H9 (cell line): ENCODE measurements around the gene LOXHD1. TPM values are rescaled to one million over a fixed set of nuclear protein-coding genes. Genes with fewer than 3 reads are reported as not detected.

Source experiments
- DNase-seq: peaks from one replicate; pipeline ENCODE4 v3.0.0-alpha.2; 2017
- H2AFZ ChIP-seq: one replicate; pipeline ENCODE4 v1.6.1; 2013; ENCODE audit warnings: mild to moderate bottlenecking, low read length, control low read depth, moderate library complexity
- H2AK5ac ChIP-seq: 2 replicates; pipeline ENCODE4 v1.6.1; 2013; ENCODE audit warnings: low read length, control low read depth, mixed read lengths; ENCODE audit not compliant: insufficient read length
- H2BK120ac ChIP-seq: one replicate; pipeline ENCODE4 v1.6.1; 2013; ENCODE audit warnings: low read depth, mild to moderate bottlenecking, low read length, control low read depth, inconsistent platforms; ENCODE audit not compliant: poor library complexity, severe bottlenecking
- H2BK12ac ChIP-seq: 2 replicates; pipeline ENCODE4 v1.6.1; 2013; ENCODE audit warnings: low read length, control low read depth, mixed read lengths, low read depth; ENCODE audit not compliant: insufficient read length
- H2BK15ac ChIP-seq: 2 replicates; pipeline ENCODE4 v1.6.1; 2013; ENCODE audit warnings: low read depth, low read length, control low read depth
- H2BK20ac ChIP-seq: one replicate; pipeline ENCODE4 v1.6.1; 2013; ENCODE audit warnings: low read depth, mild to moderate bottlenecking, low read length, control low read depth, inconsistent platforms; ENCODE audit not compliant: poor library complexity, severe bottlenecking
- H2BK5ac ChIP-seq: 2 replicates; pipeline ENCODE4 v1.6.1; 2013; ENCODE audit warnings: low read length, control low read depth, mixed read lengths; ENCODE audit not compliant: insufficient read length
- H3K14ac ChIP-seq: 2 replicates; pipeline ENCODE4 v1.6.1; 2013; ENCODE audit warnings: low read length, control low read depth; ENCODE audit not compliant: insufficient read depth
- H3K18ac ChIP-seq: 2 replicates; pipeline ENCODE4 v1.6.1; 2013; ENCODE audit warnings: low read depth, mild to moderate bottlenecking, mixed read lengths, low read length, control low read depth; ENCODE audit not compliant: insufficient read length
- H3K23ac ChIP-seq: 2 replicates; pipeline ENCODE4 v1.6.1; 2013; ENCODE audit warnings: low read length, control low read depth, mixed read lengths, low read depth; ENCODE audit not compliant: insufficient read length
- H3K23me2 ChIP-seq: 2 replicates; pipeline ENCODE4 v1.6.1; 2013; ENCODE audit warnings: low read depth, mild to moderate bottlenecking, mixed read lengths, low read length, control low read depth; ENCODE audit not compliant: insufficient read length, poor library complexity, severe bottlenecking
- H3K27ac ChIP-seq: 2 replicates; pipeline ENCODE4 v1.5.1; 2013; ENCODE audit warnings: low read length, control low read depth, mixed read lengths, low read depth; ENCODE audit not compliant: insufficient read length
- H3K27me3 ChIP-seq: 2 replicates; pipeline ENCODE4 v1.6.1; 2013; ENCODE audit warnings: low read length, control low read depth, inconsistent platforms; ENCODE audit not compliant: insufficient read depth
- H3K4ac ChIP-seq: 2 replicates; pipeline ENCODE4 v1.6.1; 2013; ENCODE audit warnings: low read depth, mild to moderate bottlenecking, control low read depth, inconsistent platforms, low read length, moderate library complexity
- H3K4me1 ChIP-seq: 2 replicates; pipeline ENCODE4 v1.6.1; 2013; ENCODE audit warnings: low read length, control low read depth, inconsistent platforms; ENCODE audit not compliant: insufficient read depth
- H3K4me2 ChIP-seq: 2 replicates; pipeline ENCODE4 v1.6.1; 2013; ENCODE audit warnings: low read length, control low read depth, mixed read lengths; ENCODE audit not compliant: insufficient read length, insufficient read depth
- H3K56ac ChIP-seq: 2 replicates; pipeline ENCODE4 v1.6.1; 2013; ENCODE audit warnings: low read depth, mild to moderate bottlenecking, mixed read lengths, low read length, control low read depth; ENCODE audit not compliant: insufficient read length
- H3K79me1 ChIP-seq: 2 replicates; pipeline ENCODE4 v1.6.1; 2013; ENCODE audit warnings: low read depth, mild to moderate bottlenecking, moderate library complexity, low read length, control low read depth, inconsistent platforms; ENCODE audit not compliant: insufficient read depth, poor library complexity, severe bottlenecking
- H3K79me2 ChIP-seq: 2 replicates; pipeline ENCODE4 v1.6.1; 2013; ENCODE audit warnings: low read length, control low read depth, inconsistent platforms; ENCODE audit not compliant: insufficient read depth
- H3K9ac ChIP-seq: 2 replicates; pipeline ENCODE4 v1.6.1; 2013; ENCODE audit warnings: low read length, control low read depth, mixed read lengths; ENCODE audit not compliant: insufficient read length; ENCODE audit errors: extremely low read depth
- H3K9me3 ChIP-seq: one replicate; pipeline ENCODE4 v1.6.1; 2013; ENCODE audit warnings: low read depth, low read length, inconsistent platforms; ENCODE audit not compliant: control insufficient read depth
- H3T11ph ChIP-seq: one replicate; pipeline ENCODE4 v1.6.1; 2013; ENCODE audit warnings: mild to moderate bottlenecking, low read length, control low read depth, inconsistent platforms
- H4K20me1 ChIP-seq: one replicate; pipeline ENCODE4 v1.6.1; 2013; ENCODE audit not compliant: control insufficient read depth, insufficient read length, insufficient read depth
- H4K5ac ChIP-seq: 2 replicates; pipeline ENCODE4 v1.6.1; 2013; ENCODE audit warnings: low read depth, mild to moderate bottlenecking, mixed read lengths, low read length, control low read depth; ENCODE audit not compliant: insufficient read length
- H4K8ac ChIP-seq: replicated peaks from 2 replicates; pipeline ENCODE4 v1.6.1; 2013; ENCODE audit warnings: low read length, control low read depth, mixed read lengths, low read depth; ENCODE audit not compliant: insufficient read length
- H4K91ac ChIP-seq: 2 replicates; pipeline ENCODE4 v1.6.1; 2013; ENCODE audit warnings: low read depth, mild to moderate bottlenecking, moderate library complexity, mixed read lengths, low read length, control low read depth; ENCODE audit not compliant: insufficient read length
- H3K27ac Mint-ChIP-seq, 3 experiments: 2 replicates in 2 of 3; 3 replicates in 1 of 3; pipeline ENCODE4 v1.8.0; 2020 to 2021; ENCODE audit warnings: mixed read lengths in 3 of 3, mild to moderate bottlenecking in 1 of 3, moderate library complexity in 1 of 3
- H3K27me3 Mint-ChIP-seq: 2 replicates; pipeline ENCODE4 v1.8.0; 2021; ENCODE audit warnings: low read depth, mild to moderate bottlenecking, moderate library complexity, mixed read lengths
- H3K36me3 Mint-ChIP-seq, 3 experiments: 2 replicates in 2 of 3; 3 replicates in 1 of 3; pipeline ENCODE4 v1.8.0; 2020 to 2021; ENCODE audit warnings: low read depth in 3 of 3, mixed read lengths in 3 of 3; ENCODE audit not compliant: insufficient read depth in 1 of 3
- H3K4me1 Mint-ChIP-seq, 2 experiments: 2 replicates each; pipeline ENCODE4 v1.8.0; 2020; ENCODE audit warnings: mixed read lengths in 2 of 2
- H3K4me3 Mint-ChIP-seq, 2 experiments: 2 replicates in 1 of 2; 3 replicates in 1 of 2; pipeline ENCODE4 v1.8.0; 2020 to 2021; ENCODE audit warnings: mild to moderate bottlenecking in 2 of 2, mixed read lengths in 2 of 2, moderate library complexity in 1 of 2
- H3K9me3 Mint-ChIP-seq, 2 experiments: 2 replicates in 1 of 2; 3 replicates in 1 of 2; pipeline ENCODE4 v1.8.0; 2020; ENCODE audit warnings: mild to moderate bottlenecking in 2 of 2, mixed read lengths in 2 of 2, moderate library complexity in 1 of 2
- WGBS: extraction: QIAGEN DNeasy Blood & Tissue Kit; methylation state at CpG from one replicate; pipeline ENCODE4 v1.1.7; 2013; ENCODE audit warnings: missing lambda C conversion rate, low lambda C conversion rate, mixed read lengths; ENCODE audit not compliant: insufficient read length; ENCODE audit errors: extremely low coverage; 5-methylcytosine and 5-hydroxymethylcytosine counted together
- total RNA-seq: library from RNA; stranded (reverse); gene quantifications from 2 replicates; pipeline ENCODE4 v1.2.1, GENCODE V29; 2021
- TF ChIP-seq, protein P1 (sequence below): fragments of 200-600 bp; sonication (generic); conservative IDR thresholded peaks from 3 replicates; pipeline ENCODE4 v1.8.0; 2021; ENCODE audit warnings: antibody characterized with exemption, mild to moderate bottlenecking

Gene LOXHD1
- total RNA-seq, 1 experiment from 2014 or later: 0.07 TPM

GRCh38 chr18:46562674-46563192 lies 94.3 kb downstream of the LOXHD1 start:
- no peak for DNase-seq
- TF ChIP-seq, protein P1, sequence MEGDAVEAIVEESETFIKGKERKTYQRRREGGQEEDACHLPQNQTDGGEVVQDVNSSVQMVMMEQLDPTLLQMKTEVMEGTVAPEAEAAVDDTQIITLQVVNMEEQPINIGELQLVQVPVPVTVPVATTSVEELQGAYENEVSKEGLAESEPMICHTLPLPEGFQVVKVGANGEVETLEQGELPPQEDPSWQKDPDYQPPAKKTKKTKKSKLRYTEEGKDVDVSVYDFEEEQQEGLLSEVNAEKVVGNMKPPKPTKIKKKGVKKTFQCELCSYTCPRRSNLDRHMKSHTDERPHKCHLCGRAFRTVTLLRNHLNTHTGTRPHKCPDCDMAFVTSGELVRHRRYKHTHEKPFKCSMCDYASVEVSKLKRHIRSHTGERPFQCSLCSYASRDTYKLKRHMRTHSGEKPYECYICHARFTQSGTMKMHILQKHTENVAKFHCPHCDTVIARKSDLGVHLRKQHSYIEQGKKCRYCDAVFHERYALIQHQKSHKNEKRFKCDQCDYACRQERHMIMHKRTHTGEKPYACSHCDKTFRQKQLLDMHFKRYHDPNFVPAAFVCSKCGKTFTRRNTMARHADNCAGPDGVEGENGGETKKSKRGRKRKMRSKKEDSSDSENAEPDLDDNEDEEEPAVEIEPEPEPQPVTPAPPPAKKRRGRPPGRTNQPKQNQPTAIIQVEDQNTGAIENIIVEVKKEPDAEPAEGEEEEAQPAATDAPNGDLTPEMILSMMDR: no peak

More at GRCh38 chr18:46562674-46563192, 94.3 kb downstream of the LOXHD1 start:
- Mint-ChIP-seq H3K27me3 (peaks cover 13% of the 10 kb centered on the region), H3K4me3 (no peak overlapping the region), H3K4me1 (peaks cover 16% of the 10 kb centered on the region in 2 experiments), H3K27ac (no peak overlapping the region), H3K9me3 (no peaks in the 10 kb centered on the region), H3K36me3 (no peaks in the 10 kb centered on the region)
- Histone ChIP-seq H2BK15ac (no peak overlapping the region), H3K23ac (no peak overlapping the region), H2BK20ac (no peak overlapping the region), H3K18ac (no peak overlapping the region), H3K56ac (no peak overlapping the region), H4K91ac (no peak overlapping the region), H4K5ac (no peak overlapping the region), H2AFZ (no peak overlapping the region), H3K14ac (no peak overlapping the region), H4K20me1 (no peaks in the 10 kb centered on the region), H3K23me2 (no peaks in the 10 kb centered on the region), H3K4ac (no peak overlapping the region), H3K9me3 (no peaks in the 10 kb centered on the region), H3K4me1 (peaks cover 4% of the 10 kb centered on the region; the same call in 1 of the 2 replicates), H3T11ph (no peak overlapping the region), H3K79me2 (no peaks in the 10 kb centered on the region), H2AK5ac (no peak overlapping the region), H3K27me3 (no peaks in the 10 kb centered on the region), H2BK5ac (no peak overlapping the region), H3K4me2 (no peak overlapping the region), H4K8ac (no peak overlapping the region), H3K79me1 (no peaks in the 10 kb centered on the region), H2BK12ac (no peak overlapping the region), H3K27ac (no peak overlapping the region), H3K9ac (no peak overlapping the region), H2BK120ac (no peak overlapping the region)
- WGBS: no CpG with 5 or more reads among the region's 12 CpGs
